Activated T-cell treated with anti-CD3 and anti-CD28 coated beads for 48 hours (primary cell): ENCODE measurements around the gene SYNJ2.

Experiments
- DNase-seq: peaks from one replicate; pipeline ENCODE4 v3.0.0-alpha.2; 2020; ENCODE audit warnings: low read depth

SYNJ2 gene

GRCh38 chr6:158077676-158078075, 96.0 kb downstream of the SYNJ2 start:
- DNase-seq, result no peak

- no peak for DNase-seq
Observed at GRCh38 chr6:158078320-158078719, 96.7 kb downstream of the SYNJ2 start.

- DNase-seq, result no peak
Observed at GRCh38 chr6:158080849-158081656, 99.4 kb downstream of the SYNJ2 start.

GRCh38 chr6:158081657-158081935, 99.9 kb downstream of the SYNJ2 start:
- no peak for DNase-seq

GRCh38 chr6:158083455-158084325, 102.0 kb downstream of the SYNJ2 start:
- no peak for DNase-seq

GRCh38 chr6:158085261-158086053, 103.8 kb downstream of the SYNJ2 start:
- no peak for DNase-seq

- DNase-seq, result no peak
Observed at GRCh38 chr6:158086054-158086503, 104.4 kb downstream of the SYNJ2 start.

GRCh38 chr6:158086504-158087223, 105.0 kb downstream of the SYNJ2 start:
- DNase-seq, result no peak

- no peak for DNase-seq
Observed at GRCh38 chr6:158087224-158087867, 105.7 kb downstream of the SYNJ2 start.

GRCh38 chr6:158092806-158093205, 111.1 kb downstream of the SYNJ2 start:
- DNase-seq, result no peak

- no peak for DNase-seq
Observed at GRCh38 chr6:158095031-158095430, 113.4 kb downstream of the SYNJ2 start.

GRCh38 chr6:158095671-158096070, 114.0 kb downstream of the SYNJ2 start:
- DNase-seq, result no peak

- DNase-seq, result no peak
Observed at GRCh38 chr6:158103228-158103627, 121.6 kb downstream of the SYNJ2 start.

GRCh38 chr6:158104696-158105095, 123.0 kb downstream of the SYNJ2 start:
- no peak for DNase-seq

GRCh38 chr6:158109748-158110147, 128.1 kb downstream of the SYNJ2 start:
- no peak for DNase-seq

- no peak for DNase-seq
Observed at GRCh38 chr6:158110986-158111385, 129.3 kb downstream of the SYNJ2 start.

- no peak for DNase-seq
Observed at GRCh38 chr6:158111987-158112386, 130.3 kb downstream of the SYNJ2 start.

- DNase-seq, result no peak
Observed at GRCh38 chr6:158113802-158114201, 132.1 kb downstream of the SYNJ2 start.

- no peak for DNase-seq
Observed at GRCh38 chr6:158115102-158115501, 133.4 kb downstream of the SYNJ2 start.

- no peak for DNase-seq
Observed at GRCh38 chr6:158115508-158115907, 133.8 kb downstream of the SYNJ2 start.

GRCh38 chr6:158118886-158119285, 137.2 kb downstream of the SYNJ2 start:
- no peak for DNase-seq
